Neural cell (in vitro differentiated cells): ENCODE data around the gene FBLIM1. TPM values are rescaled to one million over a fixed set of nuclear protein-coding genes. Genes with fewer than 3 reads are reported as not detected.

Source experiments
- H2AFZ ChIP-seq: fragments of 200-600, 300-800 bp; sonication (generic), shearing (Covaris generic); 2 replicates; pipeline ENCODE4 v1.6.0; 2014; ENCODE audit warnings: low read depth, mild to moderate bottlenecking, antibody characterized with exemption, low read length, moderate library complexity
- H3F3A ChIP-seq: fragments of 200-600 bp; shearing (Covaris generic); 2 replicates; pipeline ENCODE4 v1.6.1; 2016; ENCODE audit warnings: mild to moderate bottlenecking, moderate library complexity, mixed read lengths, antibody characterized with exemption, low read length; ENCODE audit not compliant: insufficient read depth, poor library complexity, severe bottlenecking
- H3K27ac ChIP-seq: fragments of 200-600, 300-800 bp; sonication (generic), shearing (Covaris generic); 2 replicates; pipeline ENCODE4 v1.5.1; 2014; ENCODE audit warnings: mild to moderate bottlenecking, low read length, moderate library complexity
- H3K27me3 ChIP-seq: fragments of 300-800, 200-600 bp; sonication (generic), shearing (Covaris generic); 2 replicates; pipeline ENCODE4 v1.6.0; 2014; ENCODE audit warnings: mild to moderate bottlenecking, low read depth, low read length, moderate library complexity; ENCODE audit not compliant: insufficient read depth
- H3K36me3 ChIP-seq: fragments of 300-800, 200-600 bp; sonication (generic), shearing (Covaris generic); 2 replicates; pipeline ENCODE4 v1.5.1; 2014; ENCODE audit warnings: mild to moderate bottlenecking, antibody characterized with exemption, low read length, moderate library complexity; ENCODE audit not compliant: insufficient read depth
- H3K4me2 ChIP-seq: fragments of 300-800, 200-600 bp; sonication (generic), shearing (Covaris generic); 2 replicates; pipeline ENCODE4 v1.6.0; 2014; ENCODE audit warnings: mild to moderate bottlenecking, low read length
- H3K4me3 ChIP-seq: fragments of 300-800, 200-600 bp; sonication (generic), shearing (Covaris generic); 2 replicates; pipeline ENCODE4 v1.5.1; 2014; ENCODE audit warnings: mild to moderate bottlenecking, low read length, moderate library complexity
- H3K79me2 ChIP-seq: fragments of 200-600 bp; shearing (Covaris generic); replicated peaks from 2 replicates; pipeline ENCODE4 v1.6.0; 2014; ENCODE audit warnings: mild to moderate bottlenecking, low read length, moderate library complexity; ENCODE audit not compliant: insufficient read depth
- H3K9ac ChIP-seq: fragments of 300-800, 200-600 bp; sonication (generic), shearing (Covaris generic); 2 replicates; pipeline ENCODE4 v1.6.1; 2016; ENCODE audit warnings: mild to moderate bottlenecking, low read length, mixed read lengths
- H3K9me2 ChIP-seq: fragments of 200-600 bp; shearing (Covaris generic); 2 replicates; pipeline ENCODE4 v1.6.1; 2016; ENCODE audit warnings: mild to moderate bottlenecking, low read length, mixed read lengths; ENCODE audit not compliant: insufficient read depth
- H3K9me3 ChIP-seq: fragments of 200-600, 300-800 bp; sonication (generic), shearing (Covaris generic); 2 replicates; pipeline ENCODE4 v1.6.1; 2016; ENCODE audit warnings: mild to moderate bottlenecking, mixed run types, low read length, moderate library complexity, mixed read lengths
- H4K20me1 ChIP-seq: fragments of 200-600 bp; shearing (Covaris generic); 2 replicates; pipeline ENCODE4 v1.6.1; 2016; ENCODE audit warnings: mild to moderate bottlenecking, mixed run types; ENCODE audit not compliant: insufficient read depth
- EP300 ChIP-seq: fragments of 450-650 bp; conservative IDR thresholded peaks from 2 replicates; pipeline ENCODE4 v1.6.1; 2014; ENCODE audit warnings: antibody characterized with exemption, mild to moderate bottlenecking, moderate library complexity; ENCODE audit not compliant: poor library complexity, severe bottlenecking
- EZH2 ChIP-seq: fragments of 200-600, 300-800 bp; shearing (Covaris generic), sonication (generic); IDR thresholded peaks from 2 replicates; pipeline ENCODE4 v1.6.1; 2014; ENCODE audit warnings: antibody characterized with exemption, low read length, borderline replicate concordance, mild to moderate bottlenecking; ENCODE audit not compliant: insufficient read depth, poor library complexity, severe bottlenecking
- MXI1 ChIP-seq: fragments of 450-650 bp; conservative IDR thresholded peaks from 2 replicates; pipeline ENCODE4 v1.6.1; 2014; ENCODE audit warnings: antibody characterized with exemption, mild to moderate bottlenecking; ENCODE audit not compliant: poor library complexity, severe bottlenecking
- POLR2AphosphoS5 ChIP-seq: IDR thresholded peaks from 2 replicates; pipeline ENCODE4 v1.6.1; 2012
- RAD21 ChIP-seq: fragments of 450-650 bp; conservative IDR thresholded peaks from 2 replicates; pipeline ENCODE4 v1.6.1; 2014; ENCODE audit warnings: antibody characterized with exemption, mild to moderate bottlenecking, moderate library complexity
- REST ChIP-seq: IDR thresholded peaks from 2 replicates; pipeline ENCODE4 v1.6.1; 2012; ENCODE audit warnings: borderline replicate concordance
- SMC3 ChIP-seq: fragments of 450-650 bp; conservative IDR thresholded peaks from 2 replicates; pipeline ENCODE4 v1.6.1; 2014; ENCODE audit warnings: antibody characterized with exemption, mild to moderate bottlenecking, moderate library complexity; ENCODE audit not compliant: poor library complexity
- TAF1 ChIP-seq: IDR thresholded peaks from 2 replicates; pipeline ENCODE4 v1.6.1; 2012; ENCODE audit warnings: low read depth
- polyA plus RNA-seq: library from polyadenylated mRNA; depleted of rRNA; stranded (reverse); fragments of >200 nt; gene quantifications from 2 replicates; pipeline ENCODE4 v1.2.3, GENCODE V29; 2014
- TF ChIP-seq, protein P1 (sequence below): fragments of 450-650 bp; IDR thresholded peaks from 2 replicates; pipeline ENCODE4 v1.5.1; 2014; ENCODE audit warnings: antibody characterized with exemption, mild to moderate bottlenecking, moderate library complexity; ENCODE audit not compliant: poor library complexity, severe bottlenecking

Gene FBLIM1
- polyA plus RNA-seq, 1 donor from 2014 or later = 24.9 TPM

GRCh38 chr1:15751717-15752116 lies 6.9 kb upstream of the FBLIM1 start:
- H3K36me3 ChIP-seq = no peaks in the 10 kb centered on the region
- H3K4me2 ChIP-seq = no peak overlapping the region
- TF ChIP-seq POLR2AphosphoS5 = no peak
- no peak for TF ChIP-seq RAD21
- TF ChIP-seq SMC3 = no peak
- no peak for TF ChIP-seq EP300
- TF ChIP-seq EZH2 = no peak
- no peak for TF ChIP-seq MXI1
- TF ChIP-seq, protein P1, sequence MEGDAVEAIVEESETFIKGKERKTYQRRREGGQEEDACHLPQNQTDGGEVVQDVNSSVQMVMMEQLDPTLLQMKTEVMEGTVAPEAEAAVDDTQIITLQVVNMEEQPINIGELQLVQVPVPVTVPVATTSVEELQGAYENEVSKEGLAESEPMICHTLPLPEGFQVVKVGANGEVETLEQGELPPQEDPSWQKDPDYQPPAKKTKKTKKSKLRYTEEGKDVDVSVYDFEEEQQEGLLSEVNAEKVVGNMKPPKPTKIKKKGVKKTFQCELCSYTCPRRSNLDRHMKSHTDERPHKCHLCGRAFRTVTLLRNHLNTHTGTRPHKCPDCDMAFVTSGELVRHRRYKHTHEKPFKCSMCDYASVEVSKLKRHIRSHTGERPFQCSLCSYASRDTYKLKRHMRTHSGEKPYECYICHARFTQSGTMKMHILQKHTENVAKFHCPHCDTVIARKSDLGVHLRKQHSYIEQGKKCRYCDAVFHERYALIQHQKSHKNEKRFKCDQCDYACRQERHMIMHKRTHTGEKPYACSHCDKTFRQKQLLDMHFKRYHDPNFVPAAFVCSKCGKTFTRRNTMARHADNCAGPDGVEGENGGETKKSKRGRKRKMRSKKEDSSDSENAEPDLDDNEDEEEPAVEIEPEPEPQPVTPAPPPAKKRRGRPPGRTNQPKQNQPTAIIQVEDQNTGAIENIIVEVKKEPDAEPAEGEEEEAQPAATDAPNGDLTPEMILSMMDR = no peak
- no peak for TF ChIP-seq TAF1
- no peak for TF ChIP-seq REST
- no peak overlapping the region for H3K9ac ChIP-seq
- H3K9me2 ChIP-seq = no peaks in the 10 kb centered on the region
- no peaks in the 10 kb centered on the region for H4K20me1 ChIP-seq
- no peak overlapping the region for H3K27ac ChIP-seq
- H2AFZ ChIP-seq = no peak overlapping the region
- no peaks in the 10 kb centered on the region for H3K9me3 ChIP-seq
- H3K79me2 ChIP-seq = no peaks in the 10 kb centered on the region
- no peaks in the 10 kb centered on the region for H3K27me3 ChIP-seq
- no peak overlapping the region for H3K4me3 ChIP-seq
- H3F3A ChIP-seq = no peaks in the 10 kb centered on the region

- H3K9ac ChIP-seq = no peak overlapping the region
- no peak overlapping the region for H3K27ac ChIP-seq
- no peaks in the 10 kb centered on the region for H3F3A ChIP-seq
- no peaks in the 10 kb centered on the region for H4K20me1 ChIP-seq
- no peak overlapping the region for H3K4me3 ChIP-seq
- H2AFZ ChIP-seq = no peak overlapping the region
- H3K79me2 ChIP-seq = no peaks in the 10 kb centered on the region
- H3K9me2 ChIP-seq = no peaks in the 10 kb centered on the region
- no peak for TF ChIP-seq TAF1
- TF ChIP-seq, protein P1 = no peak
- TF ChIP-seq POLR2AphosphoS5 = no peak
- TF ChIP-seq SMC3 = no peak
- TF ChIP-seq RAD21 = no peak
- no peak for TF ChIP-seq MXI1
- no peak for TF ChIP-seq EZH2
- no peak for TF ChIP-seq EP300
- TF ChIP-seq REST = no peak
- H3K27me3 ChIP-seq = peaks cover 7% of the 10 kb centered on the region
- no peak overlapping the region for H3K4me2 ChIP-seq
- no peaks in the 10 kb centered on the region for H3K36me3 ChIP-seq
- no peaks in the 10 kb centered on the region for H3K9me3 ChIP-seq
Observed at GRCh38 chr1:15753776-15754175, 4.8 kb upstream of the FBLIM1 start.
